ENCODE results near the gene TTYH1. TPM values are rescaled to one million over a fixed set of nuclear protein-coding genes. Genes with fewer than 3 reads are reported as not detected.

Gene TTYH1
- total RNA-seq, 6 experiments from 2014 or later, result 0.30 to 0.93 (median 0.35) TPM; not detected in 1

GRCh38 chr19:54414156-54414555 is 1.1 kb upstream of the TTYH1 start:
- Histone ChIP-seq H3K36me3 (no peaks in the 10 kb centered on the region), H3K27ac (no peak overlapping the region), H3K27me3 (no peaks in the 10 kb centered on the region), H3K4me1 (no peaks in the 10 kb centered on the region), H3K9me3 (no peaks in the 10 kb centered on the region), H3K4me3 (no peak overlapping the region)
- DNase-seq, result no peak
- intact Hi-C loops (cut with DNase I), result no loop called here
- ATAC-seq, result no peak
- WGBS (ENCODE audit: insufficient coverage, low coverage, low lambda C conversion rate, missing lambda C conversion rate), result 78% methylated on average over 4 of the region's 4 CpGs
- no peak for TF ChIP-seq CTCF (IDR thresholded peaks at IDR 0.05)
- TF ChIP-seq POLR2A (IDR thresholded peaks at IDR 0.05), result no peak

GRCh38 chr19:54415901-54416673 is 823 bp downstream of the TTYH1 start:
- intact Hi-C loops (cut with DNase I), result no loop called here
- WGBS (ENCODE audit: insufficient coverage, low coverage, low lambda C conversion rate, missing lambda C conversion rate), result under 1% methylated on average over 18 of the region's 28 CpGs
- DNase-seq (no peak), ATAC-seq (no peak)
- no peaks in the 10 kb centered on the region for H3K36me3 ChIP-seq
- no peaks in the 10 kb centered on the region for H3K9me3 ChIP-seq
- TF ChIP-seq POLR2A (IDR thresholded peaks at IDR 0.05) (no peak), CTCF (IDR thresholded peaks at IDR 0.05) (no peak)
- H3K27me3 ChIP-seq, result no peaks in the 10 kb centered on the region
- H3K4me1 ChIP-seq, result no peaks in the 10 kb centered on the region
- no peak overlapping the region for H3K4me3 ChIP-seq
- H3K27ac ChIP-seq, result no peak overlapping the region

- intact Hi-C loops (cut with DNase I), result no loop called here
- Histone ChIP-seq H3K36me3 (no peaks in the 10 kb centered on the region), H3K9me3 (no peaks in the 10 kb centered on the region), H3K27me3 (no peaks in the 10 kb centered on the region), H3K27ac (no peak overlapping the region), H3K4me1 (no peaks in the 10 kb centered on the region), H3K4me3 (no peak overlapping the region)
- WGBS (ENCODE audit: insufficient coverage, low coverage, low lambda C conversion rate, missing lambda C conversion rate), result 55% methylated on average over 8 of the region's 44 CpGs
- no peak for TF ChIP-seq POLR2A (IDR thresholded peaks at IDR 0.05)
- no peak for TF ChIP-seq CTCF (IDR thresholded peaks at IDR 0.05)
- DNase-seq (no peak), ATAC-seq (no peak)
Observed at GRCh38 chr19:54416695-54417491, 1.6 kb downstream of the TTYH1 start.

GRCh38 chr19:54418030-54418929 is 3.0 kb downstream of the TTYH1 start:
- no peak for DNase-seq
- TF ChIP-seq POLR2A (IDR thresholded peaks at IDR 0.05), result no peak
- TF ChIP-seq CTCF (IDR thresholded peaks at IDR 0.05), result no peak
- no peaks in the 10 kb centered on the region for H3K4me1 ChIP-seq
- 7% methylated on average over 12 of the region's 25 CpGs for WGBS (ENCODE audit: insufficient coverage, low coverage, low lambda C conversion rate, missing lambda C conversion rate)
- intact Hi-C loops (cut with DNase I), result no loop called here
- H3K9me3 ChIP-seq, result no peaks in the 10 kb centered on the region
- H3K27ac ChIP-seq, result no peak overlapping the region
- no peaks in the 10 kb centered on the region for H3K27me3 ChIP-seq
- ATAC-seq, result peak in 3 of 4 donors; percentile 15 to 30 (median 25)
- H3K4me3 ChIP-seq, result no peak overlapping the region
- no peaks in the 10 kb centered on the region for H3K36me3 ChIP-seq
